GM18498 (cell line): ENCODE measurements around the gene OPHN1.

ENCODE experiments used
- ATAC-seq: cut with Tn5 transposase; IDR thresholded peaks from one replicate; pipeline ENCODE4 v1.9.1; 2021; ENCODE audit warnings: mild to moderate bottlenecking, moderate library complexity; ENCODE audit not compliant: unreplicated experiment

The OPHN1 gene

DNA sequence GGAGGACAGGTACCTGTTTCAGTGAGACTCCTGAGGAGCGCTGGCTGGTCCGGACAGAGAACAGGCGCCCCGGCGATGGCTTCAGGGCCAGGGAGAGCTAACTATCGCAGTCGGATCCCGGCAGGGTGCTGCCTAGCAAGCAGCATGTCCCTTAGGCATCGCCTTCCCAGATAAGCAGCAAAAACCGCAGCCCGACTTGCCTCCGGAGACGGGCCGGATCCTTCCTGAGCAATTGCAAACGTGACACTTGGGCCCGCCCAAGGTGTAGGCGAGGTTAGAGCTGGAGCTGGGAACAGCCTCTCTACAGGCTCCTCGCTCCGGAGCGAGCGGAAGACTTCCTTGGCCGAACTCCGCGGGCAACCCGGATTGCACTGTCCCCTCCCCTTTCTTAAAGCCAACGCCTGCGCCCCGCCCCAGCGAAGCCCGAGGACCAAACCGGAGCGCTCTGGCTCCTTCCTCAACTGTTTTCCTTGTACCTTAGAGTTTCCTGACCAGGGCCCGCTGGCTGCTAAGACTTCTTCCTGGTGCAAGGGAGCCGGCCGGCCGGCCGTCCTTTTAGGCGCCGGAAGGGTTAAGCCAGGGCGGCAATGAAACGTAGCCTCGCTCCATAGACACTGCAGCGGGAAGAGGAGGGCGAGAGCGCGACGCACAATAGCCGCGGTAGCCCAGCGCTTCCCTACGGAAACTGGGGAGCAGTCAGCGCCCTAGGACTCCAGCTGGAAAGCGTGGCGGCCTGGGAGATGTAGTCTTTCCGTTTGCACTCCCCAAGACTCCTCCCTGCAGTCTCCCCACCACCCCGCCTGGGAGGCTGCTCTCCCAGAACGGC, at the start of gene OPHN1:
Gene OPHN1 (minus strand): TSS at position 341 of the 826 bp plus-strand sequence. CDS start 475 bp downstream, outside the sequence.
- peak; percentile 62 for ATAC-seq

DNA sequence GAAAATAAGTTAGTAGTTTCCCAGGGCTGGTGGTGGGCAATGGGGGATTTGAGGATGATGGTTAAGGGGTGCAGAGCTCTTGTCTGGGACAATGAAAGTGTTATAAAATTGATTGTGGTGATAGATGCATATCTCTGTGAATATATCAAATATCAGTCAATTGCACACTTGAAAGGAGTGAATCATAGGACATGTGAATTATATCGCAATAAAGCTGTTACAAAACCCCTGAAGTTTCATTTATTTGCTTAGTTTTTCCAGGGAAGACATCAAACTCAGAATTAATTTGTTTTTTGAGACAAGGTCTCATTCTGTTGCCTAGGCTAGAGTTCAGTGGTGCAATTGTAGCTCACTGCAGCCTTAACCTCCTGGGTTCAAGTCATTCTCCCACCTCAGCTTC, 47.7 kb upstream of the OPHN1 start:
- no peak for ATAC-seq

DNA sequence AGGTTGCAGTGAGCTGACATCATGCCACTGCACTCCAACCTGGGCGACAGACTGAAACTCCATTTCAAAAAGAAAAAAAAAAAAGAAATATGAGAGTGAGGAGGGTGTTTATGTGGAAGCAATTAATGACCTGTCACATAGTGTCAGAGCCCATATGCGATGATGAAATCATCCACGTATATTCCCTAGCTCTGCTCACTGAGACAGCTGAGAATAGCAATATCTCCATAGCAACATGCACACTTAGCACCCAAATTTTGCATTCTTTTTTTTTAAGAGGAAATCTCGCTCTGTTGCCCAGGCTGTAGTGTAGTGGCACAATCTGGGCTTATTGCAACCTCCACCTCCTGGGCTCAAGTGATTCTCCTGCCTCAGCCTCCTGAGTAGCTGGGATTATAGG, 31.5 kb upstream of the OPHN1 start:
- ATAC-seq: no peak

DNA sequence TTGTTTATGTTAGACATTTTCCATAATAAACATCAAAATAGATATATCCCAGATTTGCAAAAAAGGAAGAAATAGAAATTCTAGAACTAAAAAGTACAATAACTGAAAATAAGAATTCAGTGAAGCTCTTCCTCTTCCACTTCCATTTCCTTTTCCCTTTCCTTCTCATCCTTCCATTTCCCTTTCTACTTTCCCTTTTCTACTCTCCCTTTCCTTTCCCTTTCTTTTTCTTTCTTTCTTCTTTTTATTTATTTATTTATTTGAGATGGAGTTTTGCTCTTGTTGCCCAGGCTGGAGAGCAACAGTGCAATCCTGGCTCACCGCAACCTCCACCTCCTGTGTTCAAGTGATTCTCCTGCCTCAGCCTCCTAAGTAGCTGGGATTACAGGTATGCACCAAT, 30.6 kb upstream of the OPHN1 start:
- ATAC-seq: no peak

DNA sequence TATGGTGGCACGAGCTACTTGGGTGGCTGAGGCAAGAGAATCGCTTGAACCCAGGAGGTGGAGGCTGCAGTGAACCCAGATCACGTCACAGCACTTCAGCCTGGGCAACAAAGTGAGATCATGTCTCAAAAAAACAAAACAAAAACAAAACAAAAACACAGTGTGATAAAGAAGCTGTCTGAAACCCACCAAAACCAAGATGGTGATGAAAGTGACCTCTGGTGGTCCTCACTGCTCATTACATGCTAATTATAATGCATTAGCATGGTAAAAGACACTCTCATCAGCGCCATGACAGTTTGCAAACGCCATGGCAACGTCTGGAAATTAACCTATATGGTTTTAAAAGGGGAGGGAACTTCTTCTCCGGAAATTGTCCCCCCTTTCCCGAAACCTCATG, 29.4 kb upstream of the OPHN1 start:
- ATAC-seq: peak; percentile 70

- no peak for ATAC-seq
Observed at GRCh38 chrX:68462197-68462596, 28.9 kb upstream of the OPHN1 start.

- no peak for ATAC-seq
Observed at GRCh38 chrX:68461576-68461975, 28.3 kb upstream of the OPHN1 start.

GRCh38 chrX:68461093-68461492, 27.8 kb upstream of the OPHN1 start:
- ATAC-seq: no peak

GRCh38 chrX:68455151-68455510, 21.8 kb upstream of the OPHN1 start:
- no peak for ATAC-seq

DNA sequence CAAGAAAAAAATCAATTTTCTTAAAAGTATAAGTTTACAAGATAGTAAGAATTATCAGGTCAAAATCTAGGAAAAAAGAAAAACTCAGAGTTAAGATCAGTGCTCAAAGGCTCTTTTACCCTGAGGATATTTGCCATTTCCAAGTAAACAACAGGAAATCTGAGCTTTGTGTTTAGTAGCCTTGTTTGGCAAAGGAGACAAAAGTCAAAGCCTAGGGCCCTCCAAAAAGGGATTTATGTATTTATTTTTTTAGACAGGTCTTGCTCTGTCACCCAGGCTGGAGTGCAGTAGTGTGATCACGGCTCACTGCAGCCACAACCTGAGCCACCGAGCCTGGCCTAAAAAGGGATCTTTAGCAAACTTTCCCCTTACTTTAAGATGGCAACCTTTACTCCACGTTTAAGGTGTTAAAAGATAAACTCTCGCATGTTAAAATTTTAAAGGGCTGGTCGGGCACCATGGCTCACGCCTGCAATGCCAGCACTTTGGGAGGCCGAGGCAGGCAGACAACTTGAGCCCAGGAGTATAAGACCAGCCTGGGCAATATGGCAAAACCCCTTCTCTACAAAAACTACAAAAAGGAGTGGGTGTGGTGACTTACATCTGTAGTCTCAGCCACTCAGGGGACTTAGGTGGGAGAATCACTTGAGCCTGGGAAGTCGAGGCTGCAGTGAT, 21.3 kb upstream of the OPHN1 start:
- no peak for ATAC-seq

DNA sequence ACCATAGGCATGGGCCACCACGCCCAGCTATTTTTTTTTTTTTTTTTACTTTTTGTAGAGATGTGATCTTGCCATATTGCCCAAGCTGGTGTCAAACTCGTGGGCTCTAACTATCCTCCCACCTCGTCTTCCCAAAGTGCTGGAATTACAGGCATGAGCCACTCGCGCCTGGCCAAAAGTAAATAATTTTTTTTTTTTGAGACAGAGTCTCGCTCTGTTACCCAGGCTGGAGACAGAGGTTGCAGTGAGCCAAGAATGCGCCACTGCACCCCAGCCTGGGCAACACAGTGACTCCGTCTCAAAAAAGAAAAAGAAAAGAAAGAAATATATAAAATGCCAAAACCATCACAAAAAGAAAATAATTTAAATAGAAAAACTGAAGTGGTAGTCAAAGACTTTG, 18.4 kb upstream of the OPHN1 start:
- no peak for ATAC-seq

DNA sequence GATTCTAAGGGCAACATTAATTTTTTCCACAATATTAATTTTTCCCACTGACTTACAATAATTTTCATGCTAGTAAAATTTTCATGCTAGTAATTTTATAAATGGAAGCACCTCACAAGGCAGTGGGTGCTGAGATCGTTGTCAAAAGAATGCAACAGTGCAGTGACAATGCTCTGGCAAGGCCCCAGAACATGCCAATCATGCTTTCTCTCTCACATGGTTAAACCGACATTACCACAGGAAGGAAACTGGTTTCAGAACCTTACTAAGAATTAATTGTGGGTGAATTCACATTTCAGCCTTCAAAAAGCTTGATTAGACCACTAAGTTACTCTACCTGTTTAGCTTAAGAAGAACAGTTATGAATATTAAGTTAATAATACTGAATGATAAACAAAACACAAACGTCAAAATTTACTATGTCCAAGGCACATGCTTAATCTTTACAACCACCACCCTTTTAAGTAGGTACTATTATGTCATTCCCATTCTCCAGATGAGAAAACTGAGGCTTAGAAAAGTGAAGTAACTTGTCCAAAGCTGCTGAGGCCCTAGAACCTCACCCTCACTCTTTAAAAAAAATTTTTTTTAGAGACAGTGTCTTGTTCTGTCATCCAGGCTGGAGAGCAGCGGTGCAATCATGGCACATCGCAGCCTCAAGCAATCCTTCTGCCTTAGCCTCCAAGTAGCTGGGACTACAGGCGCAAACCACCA, 10.0 kb upstream of the OPHN1 start:
- ATAC-seq: peak; percentile 88

DNA sequence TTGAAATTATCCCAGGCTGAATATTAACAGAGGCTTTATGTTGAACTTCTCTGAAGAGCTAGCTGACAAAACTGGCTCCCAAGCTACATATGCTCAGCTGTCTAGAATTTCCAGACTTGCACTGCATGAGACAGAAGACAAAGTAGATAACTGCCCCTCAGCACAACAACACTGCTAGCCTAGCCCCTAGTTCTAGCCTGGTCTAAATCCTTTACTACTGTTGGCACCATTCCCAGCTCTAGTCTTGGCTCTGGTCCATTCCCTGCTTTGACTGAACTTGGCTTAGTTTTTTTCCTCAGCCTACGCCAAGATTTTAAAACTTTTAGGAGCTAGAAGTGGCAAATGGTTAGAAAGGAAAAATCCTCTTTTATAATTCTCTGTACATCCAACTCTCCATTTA, 7.6 kb upstream of the OPHN1 start:
- ATAC-seq: no peak

- no peak for ATAC-seq
Observed at GRCh38 chrX:68440442-68440841, 7.1 kb upstream of the OPHN1 start.

- ATAC-seq: no peak
Observed at GRCh38 chrX:68439341-68439740, 6.0 kb upstream of the OPHN1 start.

DNA sequence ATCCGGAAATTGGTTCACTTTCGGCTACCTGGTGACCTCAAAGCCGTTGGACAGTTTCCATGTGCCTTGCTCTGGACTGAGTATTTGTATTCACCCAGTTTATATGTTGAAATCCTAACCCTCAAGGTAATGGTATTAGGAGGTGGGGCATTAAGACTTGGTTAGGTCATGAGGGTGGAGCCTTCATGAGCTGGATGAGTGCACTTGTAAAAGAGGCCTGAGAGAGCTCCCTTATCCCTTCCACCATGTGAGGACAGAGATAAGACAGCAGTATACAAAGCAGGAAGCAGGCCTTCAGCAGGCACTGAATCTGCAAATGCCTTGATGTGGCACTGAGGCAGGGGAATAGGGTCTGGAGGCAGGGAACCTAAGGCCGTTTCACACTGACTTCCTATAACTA, 5.3 kb upstream of the OPHN1 start:
- ATAC-seq: no peak

- ATAC-seq: peak; percentile 21
Observed at GRCh38 chrX:68433981-68434299, 645 bp upstream of the OPHN1 start.

GRCh38 chrX:68432648-68433047, 647 bp downstream of the OPHN1 start:
- ATAC-seq: no peak

DNA sequence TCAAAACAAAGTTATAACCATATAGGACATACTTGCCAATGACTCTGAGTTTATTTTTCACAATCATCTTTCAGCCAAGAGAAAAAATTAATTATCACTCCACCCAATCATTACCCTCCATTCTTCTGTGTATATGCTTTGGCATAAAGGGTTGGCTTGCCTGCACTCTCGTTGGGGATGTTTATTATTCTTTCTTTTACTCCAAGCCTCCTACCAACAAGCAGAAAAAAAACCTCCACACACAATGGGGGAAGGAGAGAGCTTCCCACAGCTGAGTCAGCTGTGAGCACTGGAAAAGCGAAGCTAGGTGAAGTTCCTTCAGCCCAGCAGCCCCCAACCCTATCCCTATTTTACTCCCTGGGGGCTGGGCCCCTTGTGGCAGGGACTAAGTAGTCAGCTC, 1.5 kb downstream of the OPHN1 start:
- ATAC-seq: no peak

DNA sequence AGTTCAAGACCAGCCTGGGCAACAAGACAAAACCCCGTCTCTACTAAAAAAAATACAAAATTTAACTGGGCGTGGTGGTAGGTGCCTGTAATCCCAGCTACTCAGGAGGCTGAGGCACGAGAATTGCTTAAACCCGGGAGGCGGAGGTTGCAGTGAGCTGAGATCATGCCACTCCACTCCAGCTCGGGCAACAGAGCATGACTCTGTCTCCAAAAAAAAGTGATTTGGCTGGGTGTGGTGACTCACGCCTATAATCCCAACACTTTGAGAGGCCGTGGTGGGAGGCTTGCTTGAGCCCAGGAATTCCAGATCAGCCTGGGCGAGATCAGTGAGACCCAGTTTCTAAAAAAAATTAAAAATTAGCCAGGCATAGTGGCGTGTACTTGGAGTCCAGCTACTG, 4.1 kb downstream of the OPHN1 start:
- ATAC-seq: no peak

GRCh38 chrX:68428431-68428830, 4.9 kb downstream of the OPHN1 start:
- no peak for ATAC-seq

DNA sequence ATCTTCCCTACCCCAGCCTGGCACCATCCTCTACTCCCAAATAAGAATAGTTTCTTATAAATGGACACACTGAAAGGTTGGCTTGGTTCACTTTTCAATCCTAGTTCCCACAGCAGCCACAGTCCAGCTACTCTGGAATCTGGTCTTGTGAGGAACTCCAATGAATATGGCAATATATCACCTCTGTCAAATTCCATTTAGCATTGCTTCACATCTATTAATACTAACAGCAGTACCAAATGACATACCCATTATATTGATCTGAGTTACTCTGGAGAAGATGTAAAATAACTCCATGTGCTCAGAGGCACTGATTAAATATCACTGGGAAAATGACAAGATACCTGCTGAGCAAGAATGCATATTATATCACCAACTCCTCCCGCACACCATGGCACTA, 8.6 kb downstream of the OPHN1 start:
- no peak for ATAC-seq
